Mucosa of descending colon (tissue), 3 donors: Measurements from ENCODE around the gene ATP13A1. TPM values are rescaled to one million over a fixed set of nuclear protein-coding genes. Genes with fewer than 3 reads are reported as not detected.
"Not testable (repeated sequence)": the region's sequence is repeated elsewhere in the genome, so short reads cannot be mapped to it uniquely, and the experiment has no call there.

Experiments
- ATAC-seq: fragments of 200-7000 bp; cut with Tn5 transposase; one replicate; pipeline ENCODE4 v1.9.1; 2020; ENCODE audit warnings: mild to moderate bottlenecking, moderate library complexity
- DNase-seq, 3 donors: peaks; one replicate each; pipeline ENCODE4 v3.0.0-alpha.2; 2020
- H3K36me3 ChIP-seq: fragments of 200-600 bp; one replicate; pipeline ENCODE4 v1.8.0; 2021; ENCODE audit warnings: low read depth, mild to moderate bottlenecking
- H3K4me1 ChIP-seq: fragments of 200-600 bp; one replicate; pipeline ENCODE4 v1.8.0; 2021; ENCODE audit warnings: low read depth, mild to moderate bottlenecking
- H3K4me3 ChIP-seq: fragments of 200-600 bp; one replicate; pipeline ENCODE4 v1.8.0; 2021; ENCODE audit warnings: mild to moderate bottlenecking
- H3K9me3 ChIP-seq: fragments of 200-600 bp; one replicate; pipeline ENCODE4 v1.8.0; 2021; ENCODE audit warnings: mild to moderate bottlenecking
- intact Hi-C, 2 donors: fragments of 100-400 bp; cut with DNase I in 1 of 2; cut with micrococcal nuclease in 1 of 2; formaldehyde crosslinking; loops; one replicate each; pipeline versions ENCODE4 v1.11.0 to v1.11.1; 2022; cut with DNase I, micrococcal nuclease
- total RNA-seq, 3 donors: library from RNA; stranded (reverse); fragmentation: NEBNext Ultra II Directional in 2 of 3; extraction: Animal tissue kit (Norgen Biotek cat#: 25700) in 2 of 3; gene quantifications; one replicate each; pipeline versions ENCODE4 v1.2.1 to v1.2.4, GENCODE V29; 2021 to 2023
- TF ChIP-seq, protein P1 (sequence below): fragments of 200-600 bp; IDR thresholded peaks from one replicate; pipeline ENCODE4 v1.8.0; 2022; ENCODE audit warnings: antibody characterized with exemption, mild to moderate bottlenecking
- donor health status: DM: no; HTN: no; CAD: no; lungs with moderate emphysema.
- donor health status: DM: no; HTN: no; CAD: no.
- donor health status: DM: no; HTN: yes; CAD: no.

Gene ATP13A1
- total RNA-seq, 3 donors from 2014 or later: 56.1 to 71.9 (median 58.1) TPM

DNA sequence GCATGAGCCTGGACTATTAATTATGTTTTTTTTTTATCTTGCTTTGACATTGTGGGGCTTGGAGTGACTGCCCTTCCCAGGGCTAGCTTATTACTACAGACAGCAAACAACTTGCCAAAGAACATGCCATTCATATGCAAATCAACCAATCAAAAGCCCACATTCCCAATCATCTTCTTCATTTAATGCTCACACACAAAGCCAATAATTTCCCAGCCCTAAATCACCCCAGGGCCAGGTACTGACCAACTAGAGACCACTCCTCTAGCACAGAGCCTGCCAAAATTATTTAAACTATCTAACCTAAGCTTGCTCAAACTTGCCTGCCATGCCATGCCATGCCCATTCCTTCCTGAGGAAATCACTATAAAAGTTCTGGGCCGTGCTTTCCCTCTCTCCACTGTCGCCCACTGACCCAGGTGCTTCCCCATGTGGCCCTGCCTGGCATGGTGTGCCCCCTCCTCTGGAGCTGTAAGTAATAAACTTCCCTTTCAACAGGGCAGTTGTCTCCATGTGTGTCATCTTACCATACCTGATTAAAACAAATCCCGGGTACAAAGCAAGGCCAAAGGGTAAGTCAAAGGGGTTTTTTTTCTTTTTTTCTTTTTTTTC, 60.7 kb downstream of the ATP13A1 start:
- no peaks in the 10 kb centered on the region for H3K36me3 ChIP-seq
- H3K4me3 ChIP-seq: no peak overlapping the region
- TF ChIP-seq, protein P1, sequence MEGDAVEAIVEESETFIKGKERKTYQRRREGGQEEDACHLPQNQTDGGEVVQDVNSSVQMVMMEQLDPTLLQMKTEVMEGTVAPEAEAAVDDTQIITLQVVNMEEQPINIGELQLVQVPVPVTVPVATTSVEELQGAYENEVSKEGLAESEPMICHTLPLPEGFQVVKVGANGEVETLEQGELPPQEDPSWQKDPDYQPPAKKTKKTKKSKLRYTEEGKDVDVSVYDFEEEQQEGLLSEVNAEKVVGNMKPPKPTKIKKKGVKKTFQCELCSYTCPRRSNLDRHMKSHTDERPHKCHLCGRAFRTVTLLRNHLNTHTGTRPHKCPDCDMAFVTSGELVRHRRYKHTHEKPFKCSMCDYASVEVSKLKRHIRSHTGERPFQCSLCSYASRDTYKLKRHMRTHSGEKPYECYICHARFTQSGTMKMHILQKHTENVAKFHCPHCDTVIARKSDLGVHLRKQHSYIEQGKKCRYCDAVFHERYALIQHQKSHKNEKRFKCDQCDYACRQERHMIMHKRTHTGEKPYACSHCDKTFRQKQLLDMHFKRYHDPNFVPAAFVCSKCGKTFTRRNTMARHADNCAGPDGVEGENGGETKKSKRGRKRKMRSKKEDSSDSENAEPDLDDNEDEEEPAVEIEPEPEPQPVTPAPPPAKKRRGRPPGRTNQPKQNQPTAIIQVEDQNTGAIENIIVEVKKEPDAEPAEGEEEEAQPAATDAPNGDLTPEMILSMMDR: no peak
- DNase-seq (no peak), ATAC-seq (peak; percentile 10)
- H3K9me3 ChIP-seq: no peaks in the 10 kb centered on the region
- intact Hi-C loops: no loop called here
- H3K4me1 ChIP-seq: peaks cover 13% of the 10 kb centered on the region

DNA sequence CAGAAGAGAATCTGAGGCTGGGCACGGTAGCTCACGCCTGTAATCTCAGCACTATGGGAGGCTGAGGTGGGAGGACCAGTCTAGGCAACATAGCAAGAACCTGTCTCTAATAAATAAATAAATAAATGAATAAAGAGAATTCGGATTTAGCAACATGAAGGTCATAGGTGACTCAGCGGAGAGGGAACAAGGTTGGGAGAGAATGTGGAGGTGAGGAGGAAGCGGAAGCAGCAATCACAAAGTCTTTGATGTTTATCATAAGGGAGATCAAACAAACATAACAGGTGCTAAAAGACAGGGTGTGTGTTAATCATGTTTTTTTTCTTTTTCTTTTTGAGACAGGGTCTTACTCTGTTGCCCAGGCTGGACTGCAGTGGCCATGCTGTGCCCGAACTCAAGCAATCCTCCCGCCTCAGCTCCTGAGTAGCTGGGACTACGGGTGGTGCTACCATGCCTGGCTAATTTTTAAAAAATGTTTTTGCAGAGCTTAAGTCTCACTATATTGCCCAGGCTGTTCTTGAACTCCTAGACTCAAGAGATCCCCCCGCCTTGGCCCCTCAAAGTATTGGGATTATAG, 61.3 kb downstream of the ATP13A1 start:
- intact Hi-C loops: no loop called here
- peaks cover 13% of the 10 kb centered on the region for H3K4me1 ChIP-seq
- no peaks in the 10 kb centered on the region for H3K36me3 ChIP-seq
- peak; percentile 67 for ATAC-seq
- H3K9me3 ChIP-seq: no peaks in the 10 kb centered on the region
- H3K4me3 ChIP-seq: no peak overlapping the region
- TF ChIP-seq, protein P1: no peak
- DNase-seq: peak in 1 of 3 donors; percentile 50

DNA sequence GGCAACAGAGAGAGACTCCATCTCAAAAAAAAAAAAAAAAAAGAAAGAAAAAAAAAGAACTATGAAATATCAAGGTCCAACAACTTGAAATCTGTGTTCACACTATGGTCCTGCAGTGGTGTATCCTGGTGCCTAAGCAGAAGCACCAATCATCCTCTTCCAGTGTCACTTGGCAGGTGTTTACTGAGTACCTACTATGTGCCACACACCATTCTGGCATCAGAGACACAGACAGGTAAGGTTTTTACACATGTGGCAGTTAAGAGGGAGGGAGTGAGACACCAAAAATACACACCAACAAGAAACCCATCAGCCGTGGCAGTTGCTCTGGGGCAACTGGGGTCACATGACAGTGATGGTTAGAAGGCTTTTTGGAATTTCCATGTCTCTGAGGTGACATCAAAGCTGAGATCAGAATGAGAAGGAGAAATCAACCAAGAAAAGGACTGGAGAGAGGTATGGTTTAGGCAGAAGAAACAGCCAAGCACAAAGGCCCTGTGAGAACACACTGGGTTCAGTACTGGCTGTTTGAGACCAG, 62.6 kb downstream of the ATP13A1 start:
- DNase-seq (no peak), ATAC-seq (no peak)
- Histone ChIP-seq H3K9me3 (no peaks in the 10 kb centered on the region), H3K4me3 (no peak overlapping the region), H3K36me3 (no peaks in the 10 kb centered on the region), H3K4me1 (peaks cover 13% of the 10 kb centered on the region)
- intact Hi-C loops: no loop called here
- TF ChIP-seq, protein P1: no peak

DNA sequence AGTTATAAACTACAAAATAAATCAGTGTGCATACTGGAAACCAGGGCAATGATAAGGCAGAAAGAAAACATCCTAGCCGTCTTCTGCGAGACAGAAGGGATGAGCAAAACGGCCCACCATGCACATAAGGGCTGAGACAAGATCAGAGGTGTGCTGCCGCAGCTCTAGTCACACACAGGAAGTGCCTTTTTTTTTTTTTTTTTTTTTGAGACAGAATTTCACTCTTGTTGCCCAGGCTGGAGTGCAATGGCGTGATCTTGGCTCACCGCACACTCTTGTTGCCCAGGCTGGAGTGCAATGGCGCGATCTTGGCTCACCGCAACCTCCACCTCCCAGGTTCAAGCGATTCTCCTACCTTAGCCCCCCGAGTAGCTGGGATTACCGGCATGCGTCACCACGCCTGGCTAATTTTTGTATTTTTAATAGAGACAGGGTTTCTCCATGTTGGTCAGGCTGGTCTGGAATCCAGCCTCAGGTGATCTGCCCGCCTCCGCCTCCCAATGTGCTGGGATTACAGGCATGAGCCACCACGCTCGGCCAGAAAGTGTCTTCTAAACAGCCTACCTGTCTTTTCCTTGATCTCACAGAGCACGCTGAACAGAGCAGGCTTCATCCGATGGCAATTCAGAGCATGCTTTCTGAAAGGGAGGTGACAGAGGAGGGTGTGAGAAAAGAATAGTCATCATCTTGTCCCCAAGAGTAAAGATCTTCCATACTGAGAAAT, 64.6 kb downstream of the ATP13A1 start:
- H3K4me3 ChIP-seq, DNase-seq, intact Hi-C loops, H3K9me3 ChIP-seq, H3K36me3 ChIP-seq: not testable (repeated sequence)
- ATAC-seq: peak; percentile 31
- H3K4me1 ChIP-seq: peaks cover 19% of the 10 kb centered on the region

DNA sequence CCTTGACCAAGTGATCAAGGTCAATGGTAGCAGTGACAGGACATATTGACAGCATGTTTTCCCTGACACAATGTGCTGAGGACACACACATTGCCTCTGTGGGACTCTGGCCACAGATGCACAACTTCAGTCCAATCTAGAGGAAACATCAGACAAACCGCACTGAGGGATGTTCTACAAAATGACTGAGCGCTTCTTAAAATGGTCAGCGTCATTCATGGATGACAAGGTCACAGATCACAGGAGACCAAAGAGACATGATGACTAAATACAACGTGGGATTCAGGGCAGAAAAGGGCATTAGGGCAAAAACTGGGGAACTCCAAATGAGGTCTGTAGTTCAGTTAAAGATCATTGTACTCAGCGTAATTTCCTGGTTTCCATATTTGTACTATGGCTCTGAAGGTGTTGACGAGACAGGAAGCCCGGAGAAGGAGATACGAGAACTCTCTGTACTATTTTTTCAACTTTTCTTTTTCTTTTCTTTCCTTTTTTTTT, 65.6 kb downstream of the ATP13A1 start:
- ATAC-seq: peak; percentile 45
- H3K4me3 ChIP-seq: no peak overlapping the region
- TF ChIP-seq, protein P1: no peak
- DNase-seq: no peak
- H3K4me1 ChIP-seq: peaks cover 15% of the 10 kb centered on the region
- no peaks in the 10 kb centered on the region for H3K36me3 ChIP-seq
- intact Hi-C loops: no loop called here
- no peaks in the 10 kb centered on the region for H3K9me3 ChIP-seq

Other genes starting within 250 kb of the ATP13A1 start
- 1 to 10 TPM; 1.8 to 2.5 (median 2.3) TPM for gene TSSK6, start 148.1 kb downstream of the ATP13A1 start, total RNA-seq
- gene NDUFA13, start 147.5 kb downstream of the ATP13A1 start, total RNA-seq: 100 to 1,000 TPM; 347 to 437 (median 348) TPM
- 10 to 100 TPM in 2 of 3 donors, 1 to 10 TPM in 1; 6.0 to 12.6 (median 10.6) TPM for gene YJEFN3, start 134.8 kb downstream of the ATP13A1 start, total RNA-seq
- gene CILP2, start 125.4 kb downstream of the ATP13A1 start, total RNA-seq: under 1 TPM in 1 of 3 donors, not detected in 2; 0.09 TPM
- gene PBX4, start 45.0 kb downstream of the ATP13A1 start, total RNA-seq: 1 to 10 TPM; 2.8 to 6.2 (median 4.6) TPM
- 10 to 100 TPM; 10.9 to 30.0 (median 17.1) TPM for gene LPAR2, start 35.5 kb downstream of the ATP13A1 start, total RNA-seq
- gene GMIP, start 20.0 kb downstream of the ATP13A1 start, total RNA-seq: 10 to 100 TPM; 18.1 to 35.5 (median 33.1) TPM
- 10 to 100 TPM; 11.4 to 15.6 (median 14.6) TPM for gene ZNF101, start 5.2 kb upstream of the ATP13A1 start, total RNA-seq
- 1 to 10 TPM; 2.6 to 7.6 (median 2.8) TPM for gene ZNF14, start 69.4 kb upstream of the ATP13A1 start, total RNA-seq
- 10 to 100 TPM; 18.4 to 31.7 (median 25.7) TPM for gene ZNF506, start 158.1 kb upstream of the ATP13A1 start, total RNA-seq
- 10 to 100 TPM in 1 of 3 donors, 1 to 10 TPM in 2; 7.8 to 11.9 (median 9.4) TPM for gene ZNF253, start 202.2 kb upstream of the ATP13A1 start, total RNA-seq
- 1 to 10 TPM; 3.2 to 6.1 (median 3.8) TPM for gene ZNF93, start 237.3 kb upstream of the ATP13A1 start, total RNA-seq